Cardiac septum (tissue), 1 donor: Measurements from ENCODE around the gene SPATA19. TPM values are rescaled to one million over a fixed set of nuclear protein-coding genes. Genes with fewer than 3 reads are reported as not detected.

Experiments
- DNase-seq: peaks from one replicate; pipeline ENCODE4 v3.0.0-alpha.2; 2020; ENCODE audit warnings: low spot score
- intact Hi-C: fragments of 100-400 bp; cut with DNase I; formaldehyde crosslinking; loops from one replicate; pipeline ENCODE4 v1.14.0; 2022
- total RNA-seq: library from RNA; stranded (reverse); fragmentation: NEBNext Ultra II Directional; extraction: Animal tissue kit (Norgen Biotek cat#: 25700); gene quantifications from one replicate; pipeline ENCODE4 v1.2.1, GENCODE V29; 2021
- donor health status: DM: no; HTN: no; CAD: no.

The SPATA19 gene
- total RNA-seq, 1 donor from 2014 or later = not detected

DNA sequence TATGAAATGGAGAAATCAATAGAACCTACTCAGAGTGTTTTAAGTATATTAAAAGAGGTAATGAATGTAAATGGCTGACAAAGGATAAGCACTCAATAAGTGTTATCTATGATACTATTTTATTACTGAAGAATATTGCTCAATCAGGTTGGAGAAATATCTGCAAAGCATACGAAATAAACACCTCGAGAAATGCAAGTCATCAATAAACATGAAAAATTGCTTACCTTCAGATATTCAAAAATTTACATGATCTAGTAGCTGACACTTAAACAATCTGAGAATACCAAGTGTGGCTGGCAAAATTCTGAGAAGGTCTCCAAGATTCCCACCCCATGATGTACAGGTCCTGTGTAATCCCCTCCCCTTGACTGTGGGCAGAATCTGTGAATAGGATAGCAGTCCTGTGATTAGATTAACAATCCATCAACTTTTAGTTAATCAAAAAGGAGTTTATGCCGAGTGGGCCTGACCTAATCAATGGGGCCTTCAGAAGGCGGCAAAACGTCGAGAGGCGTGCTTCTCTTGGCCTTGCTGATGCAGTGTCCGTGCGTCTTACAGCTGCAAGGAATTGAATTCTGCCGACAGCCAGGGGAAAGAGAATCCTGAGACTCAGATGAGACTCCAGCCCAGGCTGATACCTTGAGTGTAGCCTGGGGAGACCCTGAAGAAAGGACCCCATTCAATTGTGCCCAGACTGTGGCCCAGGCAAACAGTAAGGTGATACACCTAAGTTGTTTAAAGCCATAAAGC is 49.1 kb downstream of the SPATA19 start:
- intact Hi-C loops = no loop called here
- no peak for DNase-seq

DNA sequence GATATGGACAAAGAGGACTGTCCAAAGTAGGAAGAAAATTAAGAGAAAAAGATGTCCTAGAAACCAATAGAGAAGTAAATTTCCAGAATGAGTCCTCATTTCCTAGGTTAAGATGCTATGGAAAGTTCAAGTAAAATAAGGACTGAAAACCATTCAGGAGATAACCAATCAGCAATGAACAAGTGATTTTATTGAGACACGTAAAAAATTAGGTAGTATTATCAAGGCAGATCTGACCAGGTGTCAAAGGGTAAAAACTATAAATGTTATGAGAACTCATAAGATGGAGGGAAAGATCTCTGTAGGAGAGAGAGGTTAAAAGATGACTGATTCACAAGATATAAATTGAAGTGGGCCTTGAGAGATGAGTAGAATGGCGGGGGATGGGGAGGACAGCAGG is 50.2 kb downstream of the SPATA19 start:
- no peak for DNase-seq
- intact Hi-C loops = no loop called here

DNA sequence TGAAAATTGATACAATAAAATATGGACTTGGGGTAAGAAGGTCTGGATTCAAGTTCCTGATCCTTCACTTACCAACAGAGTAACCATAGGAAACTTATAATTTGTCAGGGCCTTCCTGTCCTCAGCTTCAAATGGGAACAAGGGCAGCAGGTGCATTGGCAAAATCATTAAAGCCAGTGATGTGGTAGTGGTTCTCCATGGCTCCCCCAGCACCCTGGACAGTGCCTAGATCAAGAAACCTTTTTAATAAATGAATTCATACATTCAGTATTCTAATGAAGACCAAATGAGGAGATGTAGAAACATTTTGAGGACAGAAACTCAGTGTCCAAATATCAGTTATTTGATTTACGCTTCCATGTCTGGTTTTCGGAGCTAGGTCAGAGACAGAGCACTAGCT is 51.1 kb downstream of the SPATA19 start:
- intact Hi-C loops = no loop called here
- no peak for DNase-seq

GRCh38 chr11:133793271-133794035 is 51.9 kb downstream of the SPATA19 start:
- DNase-seq = no peak
- intact Hi-C loops = no loop called here

DNA sequence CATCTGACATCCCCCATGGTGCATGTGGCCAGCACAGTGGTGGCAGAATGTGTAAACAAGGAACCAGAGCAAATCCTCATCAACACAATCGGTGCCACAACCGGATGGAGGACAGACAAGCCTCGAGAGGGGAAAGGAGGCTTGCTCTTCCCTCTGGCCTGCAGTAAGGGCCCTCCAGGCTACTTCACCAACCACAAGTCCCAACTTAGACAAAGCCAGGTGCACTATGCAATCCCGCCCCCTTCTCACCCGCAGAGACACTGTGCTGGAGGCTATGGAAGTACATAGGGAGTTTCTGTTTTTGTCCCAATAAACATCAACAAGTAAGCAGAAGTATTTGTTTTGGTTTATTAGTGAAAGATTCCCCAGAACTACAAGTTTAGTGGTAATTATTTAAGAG is 54.3 kb downstream of the SPATA19 start:
- DNase-seq = no peak
- intact Hi-C loops = no loop called here

Other genes starting within 250 kb of the SPATA19 start
- gene IGSF9B, start 111.5 kb upstream of the SPATA19 start, total RNA-seq = 85.3 TPM
- gene JAM3, start 223.6 kb upstream of the SPATA19 start, total RNA-seq = 46.5 TPM